ENCODE measurements around the gene UBR4. TPM values are rescaled to one million over a fixed set of nuclear protein-coding genes. Genes with fewer than 3 reads are reported as not detected.

Gene UBR4
- total RNA-seq, 4 donors from 2014 or later = 124 to 198 (median 131) TPM

GRCh38 chr1:19165501-19165900 is 44.6 kb downstream of the UBR4 start:
- TF ChIP-seq CTCF (IDR thresholded peaks at IDR 0.05; ENCODE audit: low read depth) = no peak

GRCh38 chr1:19164274-19165015 is 45.6 kb downstream of the UBR4 start:
- no peak for TF ChIP-seq CTCF (IDR thresholded peaks at IDR 0.05; ENCODE audit: low read depth)

GRCh38 chr1:19163261-19163660 is 46.8 kb downstream of the UBR4 start:
- TF ChIP-seq CTCF (IDR thresholded peaks at IDR 0.05; ENCODE audit: low read depth) = no peak

GRCh38 chr1:19160831-19161230 is 49.2 kb downstream of the UBR4 start:
- TF ChIP-seq CTCF (IDR thresholded peaks at IDR 0.05; ENCODE audit: low read depth) = no peak

GRCh38 chr1:19157653-19158052 is 52.4 kb downstream of the UBR4 start:
- TF ChIP-seq CTCF (IDR thresholded peaks at IDR 0.05; ENCODE audit: low read depth) = no peak

GRCh38 chr1:19156676-19157075 is 53.4 kb downstream of the UBR4 start:
- TF ChIP-seq CTCF (IDR thresholded peaks at IDR 0.05; ENCODE audit: low read depth) = no peak

- TF ChIP-seq CTCF (IDR thresholded peaks at IDR 0.05; ENCODE audit: low read depth) = no peak
Measured at GRCh38 chr1:19154876-19155275, 55.2 kb downstream of the UBR4 start.
